HepG2 (cell line): ENCODE measurements around the gene SYNE3. TPM values are rescaled to one million over a fixed set of nuclear protein-coding genes. Genes with fewer than 3 reads are reported as not detected.

Experiments used
- ATAC-seq: fragments of 200-7000 bp; cut with Tn5 transposase; 3 replicates; pipeline ENCODE4 v1.9.1; 2020; ENCODE audit warnings: mild to moderate bottlenecking, moderate library complexity
- BruUV-seq: library from RNA; stranded (reverse); fragments of 400-500 nt; replicated peaks from 2 replicates; lab custom pipeline; 2021; lab: Mats Ljungman, UMichigan
- CTCF ChIA-PET: fragments of 300-600 bp; formaldehyde crosslinking; extraction: SDS; loops from one replicate; lab custom pipeline; 2021; ENCODE audit warnings: low total read pairs, inconsistent platforms, low intra/inter-chr PET ratio; lab: Yijun Ruan, JAX
- POLR2A ChIA-PET: fragments of 350-600 bp; sonication (Branson Sonifier 250); formaldehyde crosslinking; loops from one replicate; lab custom pipeline; 2020; ENCODE audit warnings: antibody characterized with exemption, inconsistent platforms; lab: Yijun Ruan, JAX
- DNase-seq: peaks from one replicate; pipeline ENCODE4 v3.0.0-alpha.2; 2015; ENCODE audit warnings: low spot score
- FAIRE-seq: peaks from 3 replicates; lab custom pipeline; 2011; peaks lifted over from hg19 to GRCh38; lab: Jason Lieb, UNC
- H2AFZ ChIP-seq: one replicate; pipeline ENCODE4 v1.6.1; 2011; ENCODE audit warnings: low read length, inconsistent platforms
- H3K27ac ChIP-seq: fragments of 300-600 bp; 3 replicates; pipeline ENCODE4 v1.8.0; 2011; ENCODE audit warnings: mixed run types, mild to moderate bottlenecking, mixed read lengths, low read length, inconsistent platforms; ENCODE audit not compliant: insufficient read depth; ENCODE audit errors: extremely low read length
- H3K27me3 ChIP-seq, 2 experiments: fragments of 200-600 bp in 1 of 2; 2 replicates in 1 of 2; 3 replicates in 1 of 2; pipeline versions ENCODE4 v1.6.0 to v1.8.0; 2011; ENCODE audit warnings: low read length in 2 of 2, mild to moderate bottlenecking in 2 of 2, moderate library complexity in 2 of 2, inconsistent platforms in 1 of 2; ENCODE audit not compliant: insufficient read depth in 2 of 2, control insufficient read depth in 1 of 2
- H3K36me3 ChIP-seq, 2 experiments: fragments of 200-600 bp in 1 of 2; replicated peaks in 1 of 2; 2 replicates in 1 of 2; 3 replicates in 1 of 2; pipeline versions ENCODE4 v1.5.1 to v1.8.0; 2011; ENCODE audit warnings: low read length in 2 of 2, inconsistent platforms in 1 of 2; ENCODE audit not compliant: insufficient read depth in 2 of 2, control insufficient read depth in 1 of 2
- H3K4me1 ChIP-seq: 2 replicates; pipeline ENCODE4 v1.5.1; 2012; ENCODE audit warnings: low read length, inconsistent platforms; ENCODE audit not compliant: insufficient read depth
- H3K4me2 ChIP-seq: 2 replicates; pipeline ENCODE4 v1.6.0; 2011; ENCODE audit warnings: low read depth, low read length, inconsistent platforms
- H3K4me3 ChIP-seq, 3 experiments: fragments of 200-600 bp in 1 of 3; sonication (generic), shearing (Covaris generic) in 1 of 3; replicated peaks in 1 of 3; 2 replicates each; pipeline ENCODE4 v1.5.1; 2011 to 2016; ENCODE audit warnings: low read length in 3 of 3, inconsistent platforms in 2 of 3, low read depth in 2 of 3, mild to moderate bottlenecking in 2 of 3, control low read depth in 1 of 3, mixed read lengths in 1 of 3; ENCODE audit not compliant: insufficient read depth in 1 of 3
- H3K79me2 ChIP-seq: one replicate; pipeline ENCODE4 v1.6.1; 2011; ENCODE audit warnings: low read length, inconsistent platforms; ENCODE audit not compliant: insufficient read depth
- H3K9ac ChIP-seq: 2 replicates; pipeline ENCODE4 v1.6.0; 2011; ENCODE audit warnings: mild to moderate bottlenecking, low read depth, low read length, inconsistent platforms; ENCODE audit not compliant: insufficient read depth
- H3K9me3 ChIP-seq: 2 replicates; pipeline ENCODE4 v1.5.1; 2012; ENCODE audit warnings: mild to moderate bottlenecking, low read length
- H4K20me1 ChIP-seq: 2 replicates; pipeline ENCODE4 v1.6.0; 2011; ENCODE audit warnings: inconsistent platforms, mild to moderate bottlenecking, low read length, moderate library complexity; ENCODE audit not compliant: insufficient read depth
- ARHGAP35 ChIP-seq: sonication (generic); formaldehyde crosslinking; IDR thresholded peaks from 2 replicates; pipeline ENCODE4 v1.9.0; 2022; ENCODE audit warnings: mild to moderate bottlenecking, inconsistent platforms, moderate library complexity, missing genetic modification reagents, borderline replicate concordance
- ARID2 ChIP-seq: sonication (generic); formaldehyde crosslinking; IDR thresholded peaks from 2 replicates; pipeline ENCODE4 v1.8.1; 2022; ENCODE audit warnings: mild to moderate bottlenecking, missing genetic modification reagents, borderline replicate concordance
- EEA1 ChIP-seq: sonication (generic); formaldehyde crosslinking; IDR thresholded peaks from 2 replicates; pipeline ENCODE4 v1.5.1; 2020; ENCODE audit warnings: mild to moderate bottlenecking, missing genetic modification reagents, borderline replicate concordance
- EHMT2 ChIP-seq: fragments of 200-600 bp; sonication (generic); IDR thresholded peaks from 2 replicates; pipeline ENCODE4 v1.7.0; 2017; ENCODE audit warnings: antibody characterized with exemption, low read depth, low read length, borderline replicate concordance
- GABPA ChIP-seq, 2 experiments: IDR thresholded peaks; 2 replicates each; pipeline ENCODE4 v1.6.1; 2011 to 2016; ENCODE audit warnings: low read depth in 2 of 2, low read length in 1 of 2, missing biosample characterization in 1 of 2, missing genetic modification characterization in 1 of 2
- GPN1 ChIP-seq: sonication (generic); formaldehyde crosslinking; IDR thresholded peaks from 2 replicates; pipeline ENCODE4 v1.5.1; 2020; ENCODE audit warnings: missing genetic modification reagents, borderline replicate concordance
- HOXA5 ChIP-seq: sonication (generic); formaldehyde crosslinking; IDR thresholded peaks from 2 replicates; pipeline ENCODE4 v1.4.0; 2020; ENCODE audit warnings: missing genetic modification reagents
- KLF6 ChIP-seq: IDR thresholded peaks from 2 replicates; pipeline ENCODE4 v1.8.0; 2016; ENCODE audit warnings: missing biosample characterization, missing genetic modification reagents
- MAFK ChIP-seq, 2 experiments: IDR thresholded peaks in 1 of 2; conservative IDR thresholded peaks in 1 of 2; 2 replicates each; pipeline ENCODE4 v1.6.1; 2011; ENCODE audit warnings: improper control_type of control experiment in 2 of 2, low read length in 2 of 2
- MZF1 ChIP-seq: sonication (generic); formaldehyde crosslinking; IDR thresholded peaks from 2 replicates; pipeline ENCODE4 v1.8.1; 2023; ENCODE audit warnings: mild to moderate bottlenecking, missing genetic modification reagents, borderline replicate concordance
- PITX1 ChIP-seq: sonication (generic); formaldehyde crosslinking; IDR thresholded peaks from 2 replicates; pipeline ENCODE4 v1.5.1; 2020; ENCODE audit warnings: mild to moderate bottlenecking, missing genetic modification reagents
- RBAK ChIP-seq: sonication (generic); formaldehyde crosslinking; IDR thresholded peaks from 2 replicates; pipeline ENCODE4 v1.5.1; 2020; ENCODE audit warnings: mild to moderate bottlenecking, missing genetic modification reagents
- YY1 ChIP-seq: IDR thresholded peaks from 2 replicates; pipeline ENCODE4 v1.6.1; 2011; ENCODE audit warnings: low read length, low read depth, moderate library complexity, mild to moderate bottlenecking; ENCODE audit not compliant: insufficient read depth, insufficient replicate concordance
- ZNF292 ChIP-seq: sonication (generic); formaldehyde crosslinking; IDR thresholded peaks from 2 replicates; pipeline ENCODE4 v1.8.1; 2022; ENCODE audit warnings: mild to moderate bottlenecking, low read depth, missing genetic modification reagents, borderline replicate concordance
- ZNF33B ChIP-seq: sonication (generic); formaldehyde crosslinking; IDR thresholded peaks from 2 replicates; pipeline ENCODE4 v1.5.1; 2020; ENCODE audit warnings: mild to moderate bottlenecking, missing genetic modification reagents
- ZNF543 ChIP-seq: sonication (generic); formaldehyde crosslinking; IDR thresholded peaks from 2 replicates; pipeline ENCODE4 v1.4.0; 2020; ENCODE audit warnings: mild to moderate bottlenecking, missing genetic modification reagents
- WGBS: methylation state at CpG from one replicate; pipeline ENCODE4 v1.1.6; 2017; ENCODE audit warnings: low lambda C conversion rate; 5-methylcytosine and 5-hydroxymethylcytosine counted together
- in situ Hi-C: cut with HindIII; loops from 2 replicates; pipeline ENCODE4 v1.10.0; 2017; ENCODE audit warnings: low pct_unique_long_range_greater_than_20kb; ENCODE audit not compliant: extremely low pct_ligation_motif_present
- intact Hi-C: fragments of 100-400 bp; cut with micrococcal nuclease; formaldehyde crosslinking; loops from one replicate; pipeline ENCODE4 v1.10.0; 2022; ENCODE audit not compliant: unreplicated experiment
- polyA plus RNA-seq, 8 experiments: library from polyadenylated mRNA; depleted of rRNA in 3 of 8; stranded (reverse) in 7 of 8; unstranded in 1 of 8; fragments of >200 nt; fragmentation: Illumina TruSeq in 4 of 8; extraction: Trizol in 4 of 8; gene quantifications; 2 replicates each; pipeline versions ENCODE4 v1.2.1 to v1.2.3, GENCODE V29; 2011 to 2016; ENCODE audit warnings: low read depth in 4 of 8, missing spikeins in 1 of 8, mixed read lengths in 1 of 8; ENCODE audit not compliant: insufficient read depth in 1 of 8
- total RNA-seq, 5 experiments: library from RNA; depleted of rRNA; stranded (reverse); fragments of >200 nt; fragmentation: Illumina TruSeq; extraction: Trizol; gene quantifications; 2 replicates each; pipeline ENCODE4 v1.2.3, GENCODE V29; 2016; ENCODE audit warnings: low read depth in 1 of 5
- TF ChIP-seq, protein P1 (sequence below): sonication (generic); formaldehyde crosslinking; IDR thresholded peaks from 2 replicates; pipeline ENCODE4 v1.8.1; 2023; ENCODE audit warnings: mild to moderate bottlenecking, inconsistent platforms, moderate library complexity, missing genetic modification reagents, borderline replicate concordance
- TF ChIP-seq, protein P2 (sequence below): sonication (generic); formaldehyde crosslinking; IDR thresholded peaks from 2 replicates; pipeline ENCODE4 v1.5.0; 2020; ENCODE audit warnings: mild to moderate bottlenecking, missing genetic modification reagents, moderate library complexity

SYNE3 gene
- total and polyA plus RNA-seq, 2 of the 13 experiments (the other 11 are each of a cell fraction or from before 2014, with no cell fraction given): 7.8 to 8.0 TPM

DNA sequence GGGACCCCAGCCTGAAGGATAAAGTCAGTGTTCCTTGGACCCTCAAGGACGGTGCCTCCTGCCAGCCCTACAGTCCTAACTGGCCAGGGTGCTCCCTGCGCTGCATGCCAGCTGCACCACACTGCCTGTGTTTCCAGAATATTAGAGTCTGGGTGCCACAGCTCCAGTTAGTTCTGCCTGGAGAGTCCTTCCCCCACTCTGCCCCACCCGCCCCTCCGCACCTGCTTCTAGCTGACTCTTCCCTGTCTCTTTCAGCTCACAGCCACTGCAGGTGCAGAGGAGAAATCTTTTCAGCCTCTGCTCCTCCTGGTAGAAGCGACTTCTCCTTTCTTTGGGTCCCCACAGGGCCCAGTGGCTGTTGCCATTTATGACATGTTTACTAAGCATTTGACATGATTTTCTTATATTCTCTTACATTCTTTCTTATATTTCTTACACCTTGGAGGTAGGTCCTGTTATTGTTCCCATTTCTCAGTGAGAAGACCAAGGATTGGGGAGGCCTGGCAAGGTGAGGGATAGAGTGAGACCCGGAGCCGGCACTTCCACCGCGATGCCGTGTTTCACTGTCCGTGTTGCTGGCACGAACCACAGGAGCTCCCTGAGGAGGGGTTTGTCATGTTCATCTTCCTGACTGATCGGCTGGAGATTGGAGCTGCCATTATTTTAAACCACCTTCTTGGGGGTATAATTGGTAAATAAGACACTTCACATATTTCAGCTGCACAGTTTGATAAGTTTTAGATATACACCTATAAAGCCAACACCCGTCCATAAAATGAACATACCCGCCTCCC, 29.4 kb downstream of the SYNE3 start:
- H2AFZ ChIP-seq: no peak overlapping the region

More for the DNA sequence above, 29.4 kb downstream of the SYNE3 start:
- H3K4me1 ChIP-seq: peaks cover 61% of the 10 kb centered on the region
- no peaks in the 10 kb centered on the region for H3K27me3 ChIP-seq
- no peaks in the 10 kb centered on the region for H3K9me3 ChIP-seq
- CTCF ChIA-PET: no interaction called here
- intact Hi-C loops: loop anchor here (5.0 kb wide), 1 partner anchor 35 kb away; no protein-coding TSS in a partner anchor
- FAIRE-seq (no peak), ATAC-seq (no peak), DNase-seq (no peak)
- 96% methylated on average over 15 of the region's 15 CpGs for WGBS
- no peak overlapping the region for H3K27ac ChIP-seq
- no peaks in the 10 kb centered on the region; a peak in 1 of 5 replicates for H3K36me3 ChIP-seq
- no peak overlapping the region for H3K4me3 ChIP-seq
- H3K79me2 ChIP-seq: peaks cover 3% of the 10 kb centered on the region
- BruUV-seq: no TSS peak
- POLR2A ChIA-PET: no interaction called here
- TF ChIP-seq, protein P1, sequence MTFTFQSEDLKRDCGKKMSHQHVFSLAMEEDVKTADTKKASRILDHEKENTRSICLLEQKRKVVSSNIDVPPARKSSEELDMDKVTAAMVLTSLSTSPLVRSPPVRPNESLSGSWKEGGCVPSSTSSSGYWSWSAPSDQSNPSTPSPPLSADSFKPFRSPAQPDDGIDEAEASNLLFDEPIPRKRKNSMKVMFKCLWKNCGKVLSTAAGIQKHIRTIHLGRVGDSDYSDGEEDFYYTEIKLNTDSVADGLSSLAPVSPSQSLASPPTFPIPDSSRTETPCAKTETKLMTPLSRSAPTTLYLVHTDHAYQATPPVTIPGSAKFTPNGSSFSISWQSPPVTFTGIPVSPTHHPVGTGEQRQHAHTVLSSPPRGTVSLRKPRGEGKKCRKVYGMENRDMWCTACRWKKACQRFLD (CRISPR knock-in tag): no peak
- TF ChIP-seq, protein P2, sequence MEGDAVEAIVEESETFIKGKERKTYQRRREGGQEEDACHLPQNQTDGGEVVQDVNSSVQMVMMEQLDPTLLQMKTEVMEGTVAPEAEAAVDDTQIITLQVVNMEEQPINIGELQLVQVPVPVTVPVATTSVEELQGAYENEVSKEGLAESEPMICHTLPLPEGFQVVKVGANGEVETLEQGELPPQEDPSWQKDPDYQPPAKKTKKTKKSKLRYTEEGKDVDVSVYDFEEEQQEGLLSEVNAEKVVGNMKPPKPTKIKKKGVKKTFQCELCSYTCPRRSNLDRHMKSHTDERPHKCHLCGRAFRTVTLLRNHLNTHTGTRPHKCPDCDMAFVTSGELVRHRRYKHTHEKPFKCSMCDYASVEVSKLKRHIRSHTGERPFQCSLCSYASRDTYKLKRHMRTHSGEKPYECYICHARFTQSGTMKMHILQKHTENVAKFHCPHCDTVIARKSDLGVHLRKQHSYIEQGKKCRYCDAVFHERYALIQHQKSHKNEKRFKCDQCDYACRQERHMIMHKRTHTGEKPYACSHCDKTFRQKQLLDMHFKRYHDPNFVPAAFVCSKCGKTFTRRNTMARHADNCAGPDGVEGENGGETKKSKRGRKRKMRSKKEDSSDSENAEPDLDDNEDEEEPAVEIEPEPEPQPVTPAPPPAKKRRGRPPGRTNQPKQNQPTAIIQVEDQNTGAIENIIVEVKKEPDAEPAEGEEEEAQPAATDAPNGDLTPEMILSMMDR (CRISPR knock-in tag): no peak
- no peak for TF ChIP-seq HOXA5
- no peak for TF ChIP-seq PITX1
- no peak for TF ChIP-seq EHMT2
- no peak for TF ChIP-seq ARID2
- no peak for TF ChIP-seq MZF1 (CRISPR knock-in tag)
- TF ChIP-seq GPN1: no peak
- no peak for TF ChIP-seq ZNF292
- no peak for TF ChIP-seq RBAK
- no peak for TF ChIP-seq EEA1 (CRISPR knock-in tag)
- no peak for TF ChIP-seq YY1
- no peak for TF ChIP-seq GABPA (IDR thresholded peaks at IDR 0.05; ENCODE audit: low read depth, low read length)
- no peak for TF ChIP-seq GABPA (CRISPR knock-in tag; IDR thresholded peaks at IDR 0.05; ENCODE audit: low read depth)
- TF ChIP-seq ZNF33B (CRISPR knock-in tag): no peak
- no peak for TF ChIP-seq ARHGAP35 (CRISPR knock-in tag)
- TF ChIP-seq ZNF543 (CRISPR knock-in tag): no peak
- TF ChIP-seq MAFK (conservative IDR thresholded peaks at IDR 0.05 in 1 of 2, IDR thresholded peaks at IDR 0.05 in 1 of 2; ENCODE audit: low read length in 2 of 2): no peak
- TF ChIP-seq KLF6 (CRISPR knock-in tag): no peak
- H3K9ac ChIP-seq: no peak overlapping the region
- peaks cover 4% of the 10 kb centered on the region; the same call in 1 of the 2 replicates for H4K20me1 ChIP-seq
- H3K4me2 ChIP-seq: no peak overlapping the region
- in situ Hi-C loops: no loop called here
